ENCODE measurements around the gene VOPP1.

VOPP1 gene

DNA sequence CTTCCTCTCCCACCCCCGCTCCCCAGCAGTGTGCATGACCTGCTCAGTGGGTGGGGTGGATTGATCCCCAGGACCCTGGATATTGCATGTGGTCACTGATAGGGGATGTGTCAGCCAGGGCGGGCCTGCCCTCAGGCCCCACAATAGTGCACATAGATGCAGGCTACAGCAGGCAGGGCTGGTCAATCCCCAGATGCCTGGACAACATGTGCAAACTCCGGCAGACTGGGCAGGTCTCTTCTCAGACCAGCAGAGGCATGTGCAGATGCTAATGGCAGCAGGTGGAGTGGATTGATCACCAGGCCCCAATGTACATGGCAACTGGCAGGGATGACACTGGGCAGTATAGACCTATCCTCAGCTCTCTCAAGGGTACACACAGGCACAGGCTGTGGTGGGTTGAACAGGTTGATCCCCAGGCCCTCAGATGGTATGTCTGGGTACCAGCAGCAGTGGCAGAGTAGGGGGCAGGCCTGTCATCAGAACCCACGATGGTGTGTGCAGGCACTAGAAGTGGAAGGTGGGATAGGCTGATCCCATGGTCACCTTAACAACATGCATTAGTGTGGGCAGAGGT lies 108.5 kb downstream of the VOPP1 start:
- Histone ChIP-seq H3K4me2 (ENCODE audit: low read depth, low read length) (no peak overlapping the region), H3K9ac (ENCODE audit: low read length) (no peak overlapping the region), H4K20me1 (ENCODE audit: insufficient read depth, low read length) (no peaks in the 10 kb centered on the region), H3K27me3 (replicated peaks; ENCODE audit: insufficient read depth, low read length) (no peaks in the 10 kb centered on the region), H3K4me1 (ENCODE audit: low read length) (peaks cover 4% of the 10 kb centered on the region; the same call in 1 of the 2 replicates), H3K79me2 (ENCODE audit: low read length) (peaks cover 18% of the 10 kb centered on the region), H3K4me3 (ENCODE audit: low read length) (no peak overlapping the region), H3K27ac (ENCODE audit: low read length) (no peak overlapping the region), H3K36me3 (replicated peaks; ENCODE audit: insufficient read depth, low read length) (peaks cover 47% of the 10 kb centered on the region), H3K9me3 (replicated peaks; ENCODE audit: insufficient read depth, low read length) (0 out of 2 replicates have a peak, but pooled peaks cover 4% of the 10 kb centered on the region), H3K9me2 (replicated peaks; ENCODE audit: insufficient read depth, low read length) (no peaks in the 10 kb centered on the region), H3F3A (ENCODE audit: insufficient read depth, low read length) (peaks cover 4% of the 10 kb centered on the region), H2AFZ (ENCODE audit: low read length) (no peak overlapping the region)
- no peak for DNase-seq
- TF ChIP-seq, protein P1, sequence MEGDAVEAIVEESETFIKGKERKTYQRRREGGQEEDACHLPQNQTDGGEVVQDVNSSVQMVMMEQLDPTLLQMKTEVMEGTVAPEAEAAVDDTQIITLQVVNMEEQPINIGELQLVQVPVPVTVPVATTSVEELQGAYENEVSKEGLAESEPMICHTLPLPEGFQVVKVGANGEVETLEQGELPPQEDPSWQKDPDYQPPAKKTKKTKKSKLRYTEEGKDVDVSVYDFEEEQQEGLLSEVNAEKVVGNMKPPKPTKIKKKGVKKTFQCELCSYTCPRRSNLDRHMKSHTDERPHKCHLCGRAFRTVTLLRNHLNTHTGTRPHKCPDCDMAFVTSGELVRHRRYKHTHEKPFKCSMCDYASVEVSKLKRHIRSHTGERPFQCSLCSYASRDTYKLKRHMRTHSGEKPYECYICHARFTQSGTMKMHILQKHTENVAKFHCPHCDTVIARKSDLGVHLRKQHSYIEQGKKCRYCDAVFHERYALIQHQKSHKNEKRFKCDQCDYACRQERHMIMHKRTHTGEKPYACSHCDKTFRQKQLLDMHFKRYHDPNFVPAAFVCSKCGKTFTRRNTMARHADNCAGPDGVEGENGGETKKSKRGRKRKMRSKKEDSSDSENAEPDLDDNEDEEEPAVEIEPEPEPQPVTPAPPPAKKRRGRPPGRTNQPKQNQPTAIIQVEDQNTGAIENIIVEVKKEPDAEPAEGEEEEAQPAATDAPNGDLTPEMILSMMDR (IDR thresholded peaks at IDR 0.05; ENCODE audit: low read length): no peak

DNA sequence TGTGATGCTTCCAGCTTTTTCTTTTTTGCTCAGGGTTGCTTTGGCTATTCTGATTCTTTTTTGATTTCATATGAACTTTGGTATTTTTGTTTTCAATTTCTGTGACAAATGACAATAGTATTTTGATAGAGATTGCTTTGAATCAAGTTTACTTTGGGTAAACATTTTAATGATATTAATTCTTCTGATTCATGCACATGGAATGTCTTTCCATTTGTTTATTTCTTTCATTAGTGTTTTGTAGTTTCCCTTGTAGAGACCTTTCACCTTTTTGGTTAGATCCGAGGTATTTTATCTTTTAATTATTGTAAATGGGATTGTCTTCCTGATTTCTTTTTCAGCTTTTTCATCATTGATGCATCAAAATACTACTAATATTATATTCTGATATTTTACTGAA lies 114.0 kb downstream of the VOPP1 start:
- no peak for DNase-seq
- Histone ChIP-seq H3K27me3 (replicated peaks; ENCODE audit: insufficient read depth, low read length) (no peaks in the 10 kb centered on the region), H3K4me2 (ENCODE audit: low read depth, low read length) (no peak overlapping the region), H3K79me2 (ENCODE audit: low read length) (peaks cover 8% of the 10 kb centered on the region), H3K9me3 (replicated peaks; ENCODE audit: insufficient read depth, low read length) (no peaks in the 10 kb centered on the region), H2AFZ (ENCODE audit: low read length) (no peak overlapping the region), H3K36me3 (replicated peaks; ENCODE audit: insufficient read depth, low read length) (peaks cover 7% of the 10 kb centered on the region), H3K9me2 (replicated peaks; ENCODE audit: insufficient read depth, low read length) (no peaks in the 10 kb centered on the region), H3K9ac (ENCODE audit: low read length) (no peak overlapping the region), H4K20me1 (ENCODE audit: insufficient read depth, low read length) (no peaks in the 10 kb centered on the region), H3K4me3 (ENCODE audit: low read length) (no peak overlapping the region), H3K27ac (ENCODE audit: low read length) (no peak overlapping the region), H3K4me1 (ENCODE audit: low read length) (peaks cover 13% of the 10 kb centered on the region; the same call in 1 of the 2 replicates), H3F3A (ENCODE audit: insufficient read depth, low read length) (no peaks in the 10 kb centered on the region; the same call in 1 of the 2 replicates)
- TF ChIP-seq, protein P1 (IDR thresholded peaks at IDR 0.05; ENCODE audit: low read length): no peak
- TF ChIP-seq EZH2 (optimal IDR thresholded peaks at IDR 0.05; ENCODE audit: low read depth, low read length): no peak
- TF ChIP-seq EZH2phosphoT487 (IDR thresholded peaks at IDR 0.05; ENCODE audit: low read length): no peak

DNA sequence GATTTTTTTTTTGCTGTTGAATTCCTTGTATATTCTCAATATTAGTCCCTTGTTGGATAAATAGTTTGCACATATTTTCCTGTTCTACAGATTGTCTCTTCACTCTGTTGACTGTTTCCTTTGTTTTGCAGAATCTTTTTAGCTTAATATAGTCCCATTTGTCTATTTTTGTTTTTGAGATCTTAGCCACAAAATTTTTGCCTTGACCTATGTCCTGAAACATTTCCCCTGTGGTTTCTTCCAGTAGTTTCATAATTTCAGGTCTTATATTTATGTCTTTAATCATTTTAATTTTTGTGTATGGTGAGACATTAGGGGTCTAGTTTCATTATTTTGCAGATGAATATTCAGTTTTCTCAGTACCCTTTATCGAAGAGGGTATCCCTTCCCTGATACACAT lies 114.5 kb downstream of the VOPP1 start:
- Histone ChIP-seq H3K79me2 (ENCODE audit: low read length) (peaks cover 8% of the 10 kb centered on the region), H3K4me3 (ENCODE audit: low read length) (no peak overlapping the region)
- no peak for TF ChIP-seq EZH2phosphoT487 (IDR thresholded peaks at IDR 0.05; ENCODE audit: low read length)
- TF ChIP-seq, protein P1 (IDR thresholded peaks at IDR 0.05; ENCODE audit: low read length): no peak
- no peak for TF ChIP-seq EZH2 (optimal IDR thresholded peaks at IDR 0.05; ENCODE audit: low read depth, low read length)

More for the DNA sequence above, 114.5 kb downstream of the VOPP1 start:
- no peak for DNase-seq
- Histone ChIP-seq H2AFZ (ENCODE audit: low read length) (no peak overlapping the region), H3K9me3 (replicated peaks; ENCODE audit: insufficient read depth, low read length) (no peaks in the 10 kb centered on the region), H3K27ac (ENCODE audit: low read length) (no peak overlapping the region), H3K4me2 (ENCODE audit: low read depth, low read length) (no peak overlapping the region), H3K27me3 (replicated peaks; ENCODE audit: insufficient read depth, low read length) (no peaks in the 10 kb centered on the region), H3K9me2 (replicated peaks; ENCODE audit: insufficient read depth, low read length) (no peaks in the 10 kb centered on the region), H3K9ac (ENCODE audit: low read length) (no peak overlapping the region), H3K36me3 (replicated peaks; ENCODE audit: insufficient read depth, low read length) (peaks cover 2% of the 10 kb centered on the region; the same call in 1 of the 2 replicates), H4K20me1 (ENCODE audit: insufficient read depth, low read length) (no peaks in the 10 kb centered on the region), H3K4me1 (ENCODE audit: low read length) (peaks cover 13% of the 10 kb centered on the region; the same call in 1 of the 2 replicates), H3F3A (ENCODE audit: insufficient read depth, low read length) (no peaks in the 10 kb centered on the region; the same call in 1 of the 2 replicates)
